Neural progenitor cell (in vitro differentiated cells): Measurements from ENCODE around the gene TGM6. TPM values are rescaled to one million over a fixed set of nuclear protein-coding genes. Genes with fewer than 3 reads are reported as not detected.

Source experiments
- DNase-seq: peaks from one replicate; pipeline ENCODE4 v3.0.0-alpha.2; 2016; ENCODE audit warnings: low spot score
- H2AFZ ChIP-seq: fragments of 200-600 bp; sonication (generic); replicated peaks from 2 replicates; pipeline ENCODE4 v1.6.1; 2016; ENCODE audit warnings: antibody characterized with exemption
- H3F3A ChIP-seq: fragments of 200-600 bp; sonication (generic); 2 replicates; pipeline ENCODE4 v1.6.1; 2016; ENCODE audit warnings: antibody characterized with exemption, low read depth
- H3K27ac ChIP-seq: fragments of 200-600 bp; sonication (generic); 2 replicates; pipeline ENCODE4 v1.5.1; 2016; ENCODE audit warnings: mild to moderate bottlenecking
- H3K27me3 ChIP-seq: fragments of 200-600 bp; sonication (generic); 2 replicates; pipeline ENCODE4 v1.6.1; 2016; ENCODE audit warnings: mild to moderate bottlenecking, moderate library complexity
- H3K36me3 ChIP-seq: fragments of 200-600 bp; sonication (generic); 2 replicates; pipeline ENCODE4 v1.5.1; 2016
- H3K4me1 ChIP-seq: fragments of 200-600 bp; sonication (generic); 2 replicates; pipeline ENCODE4 v1.6.1; 2016; ENCODE audit warnings: mixed run types
- H3K4me2 ChIP-seq: fragments of 200-600 bp; sonication (generic); 2 replicates; pipeline ENCODE4 v1.6.1; 2016
- H3K4me3 ChIP-seq: fragments of 200-600 bp; sonication (generic); 2 replicates; pipeline ENCODE4 v1.5.1; 2016
- H3K79me2 ChIP-seq: fragments of 200-600 bp; sonication (generic); 2 replicates; pipeline ENCODE4 v1.6.1; 2016; ENCODE audit warnings: low read depth
- H3K9ac ChIP-seq: fragments of 200-600 bp; sonication (generic); 2 replicates; pipeline ENCODE4 v1.6.1; 2016
- H3K9me3 ChIP-seq: fragments of 200-600 bp; sonication (generic); 2 replicates; pipeline ENCODE4 v1.5.1; 2016; ENCODE audit warnings: low read depth
- H4K20me1 ChIP-seq: fragments of 200-600 bp; sonication (generic); 2 replicates; pipeline ENCODE4 v1.6.1; 2016; ENCODE audit warnings: low read depth
- H3K27ac Mint-ChIP-seq: 3 replicates; pipeline ENCODE4 v1.8.0; 2021; ENCODE audit warnings: mixed read lengths
- H3K27me3 Mint-ChIP-seq: 2 replicates; pipeline ENCODE4 v1.8.0; 2022; ENCODE audit warnings: low read depth, mild to moderate bottlenecking, inconsistent platforms, moderate library complexity, mixed read lengths; ENCODE audit not compliant: insufficient read depth
- H3K36me3 Mint-ChIP-seq: 3 replicates; pipeline ENCODE4 v1.8.0; 2021; ENCODE audit warnings: mixed read lengths
- H3K4me1 Mint-ChIP-seq: 3 replicates; pipeline ENCODE4 v1.8.0; 2021; ENCODE audit warnings: mixed read lengths
- H3K4me3 Mint-ChIP-seq: 3 replicates; pipeline ENCODE4 v1.8.0; 2021; ENCODE audit warnings: mild to moderate bottlenecking, moderate library complexity, mixed read lengths
- H3K9me3 Mint-ChIP-seq: 3 replicates; pipeline ENCODE4 v1.8.0; 2020; ENCODE audit warnings: mixed read lengths
- EZH2 ChIP-seq: fragments of 200-600 bp; sonication (generic); IDR thresholded peaks from 2 replicates; pipeline ENCODE4 v1.6.1; 2017; ENCODE audit warnings: antibody characterized with exemption, mild to moderate bottlenecking, moderate library complexity
- EZH2phosphoT487 ChIP-seq: fragments of 200-600 bp; sonication (generic); IDR thresholded peaks from 2 replicates; pipeline ENCODE4 v1.6.1; 2017; ENCODE audit warnings: antibody characterized with exemption
- total RNA-seq: library from RNA; depleted of rRNA; stranded (reverse); fragments of >200 nt; gene quantifications from 2 replicates; pipeline ENCODE4 v1.2.3, GENCODE V29; 2015; ENCODE audit warnings: low replicate concordance
- TF ChIP-seq, protein P1 (sequence below): fragments of 200-600 bp; sonication (generic); IDR thresholded peaks from 2 replicates; pipeline ENCODE4 v1.5.1; 2017; ENCODE audit warnings: antibody characterized with exemption, mild to moderate bottlenecking

The TGM6 gene
- total RNA-seq, 1 donor from 2014 or later: not detected

DNA sequence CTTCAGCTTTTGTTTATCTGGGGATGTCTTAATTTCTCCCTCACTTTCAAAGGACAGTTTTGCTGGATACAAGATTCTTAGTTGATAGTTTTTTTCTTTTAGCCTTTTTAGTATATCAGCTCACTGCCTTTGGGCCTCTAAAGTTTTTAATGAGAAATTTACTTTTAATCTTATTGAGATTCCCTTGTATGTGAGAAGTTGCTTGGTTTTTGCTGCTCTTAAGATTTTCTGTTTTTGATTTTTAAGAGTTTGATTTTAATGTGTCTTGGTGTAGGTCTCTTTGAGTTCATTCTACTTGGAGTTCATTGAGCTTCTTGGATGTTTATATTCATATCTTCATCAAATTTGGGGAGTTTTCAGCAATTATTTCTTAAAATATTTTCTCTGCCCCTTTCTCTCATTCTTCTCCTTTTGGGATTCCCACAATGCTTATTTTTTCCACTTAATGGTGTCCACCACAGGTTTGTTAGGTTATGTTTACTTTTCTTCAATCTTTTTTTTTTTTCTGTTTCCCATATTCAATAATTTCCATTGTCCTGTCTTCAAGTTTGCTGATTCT lies 19.6 kb upstream of the TGM6 start:
- no peaks in the 10 kb centered on the region for H3K4me1 ChIP-seq
- H3K27ac ChIP-seq: no peak overlapping the region
- Mint-ChIP-seq H3K36me3 (no peaks in the 10 kb centered on the region), H3K9me3 (peaks cover 20% of the 10 kb centered on the region), H3K4me1 (no peaks in the 10 kb centered on the region), H3K27me3 (peaks cover 3% of the 10 kb centered on the region), H3K4me3 (no peak overlapping the region), H3K27ac (no peak overlapping the region)
- no peak overlapping the region for H3K4me3 ChIP-seq
- no peak for DNase-seq
- H3K4me2 ChIP-seq: no peak overlapping the region
- TF ChIP-seq, protein P1, sequence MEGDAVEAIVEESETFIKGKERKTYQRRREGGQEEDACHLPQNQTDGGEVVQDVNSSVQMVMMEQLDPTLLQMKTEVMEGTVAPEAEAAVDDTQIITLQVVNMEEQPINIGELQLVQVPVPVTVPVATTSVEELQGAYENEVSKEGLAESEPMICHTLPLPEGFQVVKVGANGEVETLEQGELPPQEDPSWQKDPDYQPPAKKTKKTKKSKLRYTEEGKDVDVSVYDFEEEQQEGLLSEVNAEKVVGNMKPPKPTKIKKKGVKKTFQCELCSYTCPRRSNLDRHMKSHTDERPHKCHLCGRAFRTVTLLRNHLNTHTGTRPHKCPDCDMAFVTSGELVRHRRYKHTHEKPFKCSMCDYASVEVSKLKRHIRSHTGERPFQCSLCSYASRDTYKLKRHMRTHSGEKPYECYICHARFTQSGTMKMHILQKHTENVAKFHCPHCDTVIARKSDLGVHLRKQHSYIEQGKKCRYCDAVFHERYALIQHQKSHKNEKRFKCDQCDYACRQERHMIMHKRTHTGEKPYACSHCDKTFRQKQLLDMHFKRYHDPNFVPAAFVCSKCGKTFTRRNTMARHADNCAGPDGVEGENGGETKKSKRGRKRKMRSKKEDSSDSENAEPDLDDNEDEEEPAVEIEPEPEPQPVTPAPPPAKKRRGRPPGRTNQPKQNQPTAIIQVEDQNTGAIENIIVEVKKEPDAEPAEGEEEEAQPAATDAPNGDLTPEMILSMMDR: no peak
- H3K36me3 ChIP-seq: no peaks in the 10 kb centered on the region
- no peaks in the 10 kb centered on the region for H3K27me3 ChIP-seq
- H3K79me2 ChIP-seq: no peaks in the 10 kb centered on the region
- no peaks in the 10 kb centered on the region for H3F3A ChIP-seq
- H3K9ac ChIP-seq: no peak overlapping the region
- no peaks in the 10 kb centered on the region for H4K20me1 ChIP-seq
- H3K9me3 ChIP-seq: no peaks in the 10 kb centered on the region
- H2AFZ ChIP-seq: no peak overlapping the region

DNA sequence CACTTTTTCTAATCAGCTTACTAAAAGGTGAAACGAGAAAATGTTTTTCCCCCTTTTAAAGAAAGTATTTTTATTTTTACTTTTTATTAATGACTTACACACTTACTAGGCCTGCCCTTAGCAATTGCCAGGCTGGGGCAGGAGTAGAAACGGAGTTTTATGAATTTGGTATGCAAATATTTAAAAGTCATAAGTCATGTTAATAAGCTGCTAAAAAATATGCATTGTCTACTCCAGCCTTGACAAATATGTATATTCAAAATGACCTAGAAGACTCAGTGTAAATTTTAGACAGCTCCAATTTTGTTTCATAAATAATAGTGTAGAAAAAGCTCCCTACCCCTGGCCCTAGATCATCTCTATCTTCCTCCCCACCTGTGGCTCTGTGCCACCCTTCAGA lies 17.5 kb upstream of the TGM6 start:
- no peaks in the 10 kb centered on the region for H4K20me1 ChIP-seq
- DNase-seq: no peak
- no peaks in the 10 kb centered on the region for H3K36me3 Mint-ChIP-seq
- no peak overlapping the region for H2AFZ ChIP-seq
- H3K79me2 ChIP-seq: no peaks in the 10 kb centered on the region
- TF ChIP-seq EZH2phosphoT487 (no peak), EZH2 (no peak)
- TF ChIP-seq, protein P1: no peak
- no peak overlapping the region for H3K4me2 ChIP-seq
- H3K4me1 Mint-ChIP-seq: no peaks in the 10 kb centered on the region
- no peak overlapping the region for H3K9ac ChIP-seq
- no peaks in the 10 kb centered on the region for H3K27me3 Mint-ChIP-seq
- H3K4me3 Mint-ChIP-seq: no peak overlapping the region
- no peaks in the 10 kb centered on the region for H3F3A ChIP-seq
- H3K9me3 ChIP-seq: no peaks in the 10 kb centered on the region
- no peak overlapping the region for H3K27ac ChIP-seq
- H3K4me3 ChIP-seq: no peak overlapping the region
- no peaks in the 10 kb centered on the region for H3K36me3 ChIP-seq
- H3K9me3 Mint-ChIP-seq: peaks cover 24% of the 10 kb centered on the region
- no peaks in the 10 kb centered on the region for H3K4me1 ChIP-seq
- no peak overlapping the region for H3K27ac Mint-ChIP-seq
- no peaks in the 10 kb centered on the region for H3K27me3 ChIP-seq

DNA sequence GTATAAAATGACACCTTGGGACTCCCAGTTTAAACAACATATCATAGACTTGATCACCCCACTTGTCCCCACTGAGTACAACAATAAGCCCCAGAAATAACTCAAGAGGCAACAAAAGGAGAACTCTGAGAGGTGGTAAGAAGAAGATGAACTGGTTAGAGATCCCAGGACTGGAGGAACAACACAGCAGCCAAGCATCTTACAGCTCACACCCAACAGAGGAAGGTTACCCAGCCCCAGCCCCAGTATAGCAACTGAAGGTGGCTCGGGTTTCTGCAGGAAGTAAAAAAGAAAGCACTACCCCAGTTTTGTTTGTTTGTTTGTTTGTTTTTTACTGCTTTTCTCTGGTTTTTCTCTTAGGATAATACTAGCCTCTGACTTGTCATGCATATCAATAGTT lies 17.1 kb upstream of the TGM6 start:
- Histone ChIP-seq H3K9me3 (no peaks in the 10 kb centered on the region), H2AFZ (no peak overlapping the region), H4K20me1 (no peaks in the 10 kb centered on the region), H3K27ac (no peak overlapping the region), H3K4me1 (no peaks in the 10 kb centered on the region), H3K4me3 (no peak overlapping the region), H3K36me3 (no peaks in the 10 kb centered on the region), H3K27me3 (no peaks in the 10 kb centered on the region), H3K9ac (no peak overlapping the region), H3K79me2 (no peaks in the 10 kb centered on the region), H3F3A (no peaks in the 10 kb centered on the region), H3K4me2 (no peak overlapping the region)
- Mint-ChIP-seq H3K27ac (no peak overlapping the region), H3K4me3 (no peak overlapping the region), H3K4me1 (no peaks in the 10 kb centered on the region), H3K27me3 (no peaks in the 10 kb centered on the region), H3K36me3 (no peaks in the 10 kb centered on the region), H3K9me3 (peaks cover 25% of the 10 kb centered on the region)
- TF ChIP-seq EZH2phosphoT487 (no peak), EZH2 (no peak)
- TF ChIP-seq, protein P1: no peak
- no peak for DNase-seq
